A549 treated with CORT108297 at 1 μM for 4 hours (cell line): ENCODE results near the gene EEF1B2. TPM values are rescaled to one million over a fixed set of nuclear protein-coding genes. Genes with fewer than 3 reads are reported as not detected.

ENCODE experiments used
- total RNA-seq: library from RNA; stranded (reverse); fragments of 200-300 nt; extraction: Qiagen RNA extraction; gene quantifications from 5 replicates; pipeline ENCODE4 v1.2.3, GENCODE V29; 2022

EEF1B2 gene
- total RNA-seq: 1,003 to 1,121 TPM (median 1,045 TPM) in 5 replicates

GRCh38 chr2:206159346-206160124 is at the start of gene EEF1B2, which contains the start of gene NDUFS1:
EEF1B2 (plus strand) TSS chr2:206159895; CDS start chr2:206159980, 85 bp downstream.
NDUFS1 (minus strand) TSS chr2:206159444; CDS start chr2:206153678, 5,766 bp downstream.

Other genes with a start within 250 kb of the EEF1B2 start
- gene INO80D, start 73.7 kb upstream of the EEF1B2 start, total RNA-seq: 1.5 to 1.9 TPM (median 1.6 TPM) in 5 replicates
- gene NDUFS1, start 451 bp upstream of the EEF1B2 start, total RNA-seq: 51.1 to 69.0 TPM (median 65.0 TPM) in 5 replicates
- 0.74 to 1.5 TPM (median 1.2 TPM) in 5 replicates for gene ZDBF2, start 114.8 kb downstream of the EEF1B2 start, total RNA-seq